ENCODE results near the gene THOP1.
A peak's percentile ranks its signal among the peaks of the same experiment; 100 is the strongest.

Gene THOP1

GRCh38 chr19:2785244-2785997, at the start of gene THOP1:
THOP1 (plus strand) TSS chr19:2785503; CDS start chr19:2785663, 160 bp downstream.
- peak; percentile 99 for DNase-seq

- DNase-seq: no peak
These were observed 48.6 kb upstream of the THOP1 start for GRCh38 chr19:2736550-2737190.

GRCh38 chr19:2739602-2740313, 45.5 kb upstream of the THOP1 start, which contains the start of gene SLC39A3:
SLC39A3 (minus strand) TSS chr19:2740017; CDS start chr19:2737257, 2,760 bp downstream.
- DNase-seq: peak; percentile 93

- DNase-seq: no peak
These were observed 45.0 kb upstream of the THOP1 start for GRCh38 chr19:2740314-2740656.

GRCh38 chr19:2743099-2743498, 42.2 kb upstream of the THOP1 start:
- no peak for DNase-seq

- DNase-seq: no peak
These were observed 41.2 kb upstream of the THOP1 start for GRCh38 chr19:2744113-2744512.

- DNase-seq: no peak
These were observed 38.0 kb upstream of the THOP1 start for GRCh38 chr19:2747349-2747748.

GRCh38 chr19:2750808-2751437, 34.4 kb upstream of the THOP1 start:
- no peak for DNase-seq

- DNase-seq: no peak
These were observed 33.9 kb upstream of the THOP1 start for GRCh38 chr19:2751438-2751830.

GRCh38 chr19:2754659-2755447, 30.4 kb upstream of the THOP1 start:
- DNase-seq: no peak

GRCh38 chr19:2755448-2755705, 29.9 kb upstream of the THOP1 start:
- no peak for DNase-seq

- no peak for DNase-seq
These were observed 29.5 kb upstream of the THOP1 start for GRCh38 chr19:2755811-2756210.

GRCh38 chr19:2756477-2756876, 28.8 kb upstream of the THOP1 start:
- no peak for DNase-seq

- no peak for DNase-seq
These were observed 28.1 kb upstream of the THOP1 start for GRCh38 chr19:2756921-2757881.

GRCh38 chr19:2758601-2759313, 26.5 kb upstream of the THOP1 start:
- DNase-seq: no peak

GRCh38 chr19:2759362-2759761, 25.9 kb upstream of the THOP1 start:
- DNase-seq: no peak

- no peak for DNase-seq
These were observed 25.3 kb upstream of the THOP1 start for GRCh38 chr19:2759965-2760364.

GRCh38 chr19:2761309-2761677, 24.0 kb upstream of the THOP1 start:
- no peak for DNase-seq

- no peak for DNase-seq
These were observed 23.2 kb upstream of the THOP1 start for GRCh38 chr19:2761876-2762782.

Data from NCI-H2171 (cell line).